ENCODE measurements around the gene MAPK6.
A peak's percentile ranks its signal among the peaks of the same experiment; 100 is the strongest.

- peak; percentile 35; the same call in 1 of the 2 replicates for TF ChIP-seq TAF1 (IDR thresholded peaks at IDR 0.05; ENCODE audit: low read depth, low read length)
- TF ChIP-seq POLR2A (IDR thresholded peaks at IDR 0.05; ENCODE audit: low read depth, low read length): no peak
These were observed 63.4 kb downstream of the MAPK6 start for GRCh38 chr15:52082197-52083036.
